HepG2 (cell line): ENCODE measurements around the gene PIEZO1. TPM values are rescaled to one million over a fixed set of nuclear protein-coding genes. Genes with fewer than 3 reads are reported as not detected.

Experiments used
- EHMT2 ChIP-seq: fragments of 200-600 bp; sonication (generic); IDR thresholded peaks from 2 replicates; pipeline ENCODE4 v1.7.0; 2017; ENCODE audit warnings: antibody characterized with exemption, low read depth, low read length, borderline replicate concordance
- ETV5 ChIP-seq: IDR thresholded peaks from 2 replicates; pipeline ENCODE4 v1.6.1; 2018; ENCODE audit warnings: missing biosample characterization, missing genetic modification reagents, inconsistent platforms, borderline replicate concordance
- FOSL1 ChIP-seq: sonication (generic); formaldehyde crosslinking; IDR thresholded peaks from 2 replicates; pipeline ENCODE4 v1.9.0; 2021; ENCODE audit warnings: missing genetic modification reagents, borderline replicate concordance
- FOXJ3 ChIP-seq: sonication (generic); formaldehyde crosslinking; IDR thresholded peaks from 2 replicates; pipeline ENCODE4 v1.4.0; 2020; ENCODE audit warnings: missing genetic modification reagents, mild to moderate bottlenecking, borderline replicate concordance
- HMGXB3 ChIP-seq: sonication (generic); formaldehyde crosslinking; IDR thresholded peaks from 2 replicates; pipeline ENCODE4 v1.4.0; 2020; ENCODE audit warnings: missing genetic modification reagents, borderline replicate concordance
- MED1 ChIP-seq: sonication (generic); formaldehyde crosslinking; IDR thresholded peaks from 2 replicates; pipeline ENCODE4 v1.4.0; 2020; ENCODE audit warnings: missing genetic modification reagents
- NCOA1 ChIP-seq: sonication (generic); formaldehyde crosslinking; IDR thresholded peaks from 2 replicates; pipeline ENCODE4 v1.9.0; 2021; ENCODE audit warnings: missing genetic modification reagents
- PLSCR1 ChIP-seq: sonication (generic); formaldehyde crosslinking; IDR thresholded peaks from 2 replicates; pipeline ENCODE4 v1.5.0; 2020; ENCODE audit warnings: missing genetic modification reagents, mild to moderate bottlenecking, borderline replicate concordance
- PRDM10 ChIP-seq: sonication (generic); formaldehyde crosslinking; IDR thresholded peaks from 2 replicates; pipeline ENCODE4 v1.4.0; 2020; ENCODE audit warnings: low read depth, missing genetic modification reagents
- ZBTB39 ChIP-seq: sonication (generic); formaldehyde crosslinking; IDR thresholded peaks from 2 replicates; pipeline ENCODE4 v1.5.0; 2020; ENCODE audit warnings: missing genetic modification reagents
- ZFP36 ChIP-seq: fragments of 150-350 bp; IDR thresholded peaks from 2 replicates; pipeline ENCODE4 v1.6.1; 2018; ENCODE audit warnings: borderline replicate concordance, low read length, low read depth; ENCODE audit not compliant: partially characterized antibody
- ZNF138 ChIP-seq: sonication (generic); formaldehyde crosslinking; IDR thresholded peaks from 2 replicates; pipeline ENCODE4 v1.5.0; 2020; ENCODE audit warnings: mild to moderate bottlenecking, low read depth, missing genetic modification reagents
- ZNF605 ChIP-seq: sonication (generic); formaldehyde crosslinking; IDR thresholded peaks from 2 replicates; pipeline ENCODE4 v1.8.0; 2022; ENCODE audit warnings: mild to moderate bottlenecking, missing genetic modification reagents
- ZNF773 ChIP-seq: sonication (generic); formaldehyde crosslinking; IDR thresholded peaks from 2 replicates; pipeline ENCODE4 v1.4.0; 2020; ENCODE audit warnings: missing genetic modification reagents, borderline replicate concordance
- ZSCAN5A ChIP-seq: sonication (generic); formaldehyde crosslinking; IDR thresholded peaks from 2 replicates; pipeline ENCODE4 v1.8.0; 2022; ENCODE audit warnings: mild to moderate bottlenecking, missing genetic modification reagents, borderline replicate concordance
- polyA plus RNA-seq, 8 experiments: library from polyadenylated mRNA; depleted of rRNA in 3 of 8; stranded (reverse) in 7 of 8; unstranded in 1 of 8; fragments of >200 nt; fragmentation: Illumina TruSeq in 4 of 8; extraction: Trizol in 4 of 8; gene quantifications; 2 replicates each; pipeline versions ENCODE4 v1.2.1 to v1.2.3, GENCODE V29; 2011 to 2016; ENCODE audit warnings: low read depth in 4 of 8, missing spikeins in 1 of 8, mixed read lengths in 1 of 8; ENCODE audit not compliant: insufficient read depth in 1 of 8
- total RNA-seq, 5 experiments: library from RNA; depleted of rRNA; stranded (reverse); fragments of >200 nt; fragmentation: Illumina TruSeq; extraction: Trizol; gene quantifications; 2 replicates each; pipeline ENCODE4 v1.2.3, GENCODE V29; 2016; ENCODE audit warnings: low read depth in 1 of 5

Gene PIEZO1
- total and polyA plus RNA-seq, 2 of the 13 experiments (the other 11 are each of a cell fraction or from before 2014, with no cell fraction given), result 67.9 to 85.0 TPM

GRCh38 chr16:88762258-88762870 is 22.7 kb downstream of the PIEZO1 start (continued):
- TF ChIP-seq ETV5 (CRISPR knock-in tag), result no peak
- TF ChIP-seq ZSCAN5A (CRISPR knock-in tag), result no peak
- no peak for TF ChIP-seq ZNF138 (CRISPR knock-in tag)
- no peak for TF ChIP-seq PRDM10 (CRISPR knock-in tag)
- no peak for TF ChIP-seq EHMT2
- TF ChIP-seq ZNF605 (CRISPR knock-in tag), result 0 out of 2 replicates have a peak, but pooled peaks have one; percentile 24
- no peak for TF ChIP-seq PLSCR1 (CRISPR knock-in tag)
- no peak for TF ChIP-seq ZFP36
- no peak for TF ChIP-seq ZBTB39 (CRISPR knock-in tag)
- TF ChIP-seq NCOA1 (CRISPR knock-in tag), result no peak
- TF ChIP-seq FOSL1 (CRISPR knock-in tag), result no peak
- TF ChIP-seq ZNF773 (CRISPR knock-in tag), result no peak
- no peak for TF ChIP-seq MED1
- TF ChIP-seq FOXJ3 (CRISPR knock-in tag), result no peak
- TF ChIP-seq HMGXB3 (CRISPR knock-in tag), result no peak
